ENCODE results near the gene RPRD2. TPM values are rescaled to one million over a fixed set of nuclear protein-coding genes. Genes with fewer than 3 reads are reported as not detected.

Gene RPRD2
- polyA plus RNA-seq, 1 donor (not counting 4 experiments of a cell fraction or from before 2014, with no cell fraction given) = 9.1 TPM

DNA sequence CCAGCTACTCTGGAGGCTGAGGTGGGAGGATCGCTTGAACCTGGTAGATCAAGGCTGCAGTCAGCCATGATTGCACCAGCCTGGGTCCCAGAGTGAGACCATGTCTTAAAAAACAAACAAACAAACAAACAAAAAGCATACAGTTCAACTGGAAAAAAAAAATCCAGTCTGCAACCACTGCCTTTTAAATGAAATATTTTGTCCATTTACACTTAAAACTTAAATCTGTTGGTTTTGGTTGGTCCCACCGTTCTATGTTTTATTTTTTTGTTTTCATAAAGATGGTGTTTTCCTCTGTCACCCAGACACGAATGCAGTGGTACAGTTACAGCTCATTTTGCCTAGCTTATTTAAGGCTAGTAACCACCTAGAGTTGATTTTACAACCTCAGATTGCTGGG, 161.4 kb downstream of the RPRD2 start:
- Histone ChIP-seq H4K20me1 (ENCODE audit: control insufficient read depth, extremely low read depth, insufficient read depth, low read length) (no peaks in the 10 kb centered on the region), H3K9ac (ENCODE audit: control insufficient read depth, extremely low read depth, insufficient read depth, low read length) (no peak overlapping the region), H3K36me3 (ENCODE audit: control insufficient read depth in 2 of 2, extremely low read depth in 1 of 2, insufficient read depth in 2 of 2, low read length in 2 of 2) (no peaks in the 10 kb centered on the region), H3K4me3 (ENCODE audit: control insufficient read depth in 2 of 3, extremely low read depth in 1 of 3, insufficient read depth in 2 of 3, low read depth in 1 of 3, low read length in 3 of 3) (no peak overlapping the region), H3K4me2 (ENCODE audit: control insufficient read depth, extremely low read depth, insufficient read depth, low read depth, low read length) (no peak overlapping the region), H2AFZ (ENCODE audit: control insufficient read depth, low read length) (no peak overlapping the region), H3K27ac (ENCODE audit: control insufficient read depth, insufficient read depth, low read length) (no peak overlapping the region), H3K9me1 (ENCODE audit: control insufficient read depth, extremely low read depth, insufficient read depth, low read length) (no peaks in the 10 kb centered on the region), H3K27me3 (ENCODE audit: control insufficient read depth, extremely low read depth, insufficient read depth, low read length) (no peaks in the 10 kb centered on the region), H3K79me2 (ENCODE audit: control insufficient read depth, insufficient read depth, low read length) (no peaks in the 10 kb centered on the region), H3K9me3 (ENCODE audit: control insufficient read depth, low read depth, low read length) (no peaks in the 10 kb centered on the region), H3K4me1 (ENCODE audit: control insufficient read depth, extremely low read depth, insufficient read depth, low read length) (peaks cover 17% of the 10 kb centered on the region)
- FAIRE-seq (no peak), DNase-seq (ENCODE audit: low read depth, low spot score) (no peak)
- dilution Hi-C loops (cut with MboI; ENCODE audit: extremely low pct_ligation_motif_present, low sequenced_read_pairs) = no loop called here
- no peak for TF ChIP-seq EZH2 (IDR thresholded peaks at IDR 0.05; ENCODE audit: low read length)
- TF ChIP-seq, protein P1, sequence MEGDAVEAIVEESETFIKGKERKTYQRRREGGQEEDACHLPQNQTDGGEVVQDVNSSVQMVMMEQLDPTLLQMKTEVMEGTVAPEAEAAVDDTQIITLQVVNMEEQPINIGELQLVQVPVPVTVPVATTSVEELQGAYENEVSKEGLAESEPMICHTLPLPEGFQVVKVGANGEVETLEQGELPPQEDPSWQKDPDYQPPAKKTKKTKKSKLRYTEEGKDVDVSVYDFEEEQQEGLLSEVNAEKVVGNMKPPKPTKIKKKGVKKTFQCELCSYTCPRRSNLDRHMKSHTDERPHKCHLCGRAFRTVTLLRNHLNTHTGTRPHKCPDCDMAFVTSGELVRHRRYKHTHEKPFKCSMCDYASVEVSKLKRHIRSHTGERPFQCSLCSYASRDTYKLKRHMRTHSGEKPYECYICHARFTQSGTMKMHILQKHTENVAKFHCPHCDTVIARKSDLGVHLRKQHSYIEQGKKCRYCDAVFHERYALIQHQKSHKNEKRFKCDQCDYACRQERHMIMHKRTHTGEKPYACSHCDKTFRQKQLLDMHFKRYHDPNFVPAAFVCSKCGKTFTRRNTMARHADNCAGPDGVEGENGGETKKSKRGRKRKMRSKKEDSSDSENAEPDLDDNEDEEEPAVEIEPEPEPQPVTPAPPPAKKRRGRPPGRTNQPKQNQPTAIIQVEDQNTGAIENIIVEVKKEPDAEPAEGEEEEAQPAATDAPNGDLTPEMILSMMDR (optimal IDR thresholded peaks at IDR 0.05 in 1 of 3, IDR thresholded peaks at IDR 0.05 in 1 of 3, conservative IDR thresholded peaks at IDR 0.05 in 1 of 3; ENCODE audit: extremely low read depth in 1 of 3, insufficient read depth in 2 of 3, low read length in 3 of 3) = no peak

Other genes with a start within 250 kb of the RPRD2 start
- 2.2 to 3.3 TPM (median 2.7 TPM) in 3 replicates for gene PLEKHO1, start 214.2 kb upstream of the RPRD2 start, polyA plus RNA-seq
- 6.1 to 18.9 TPM (median 9.2 TPM) in 3 replicates for gene ANP32E, start 128.0 kb upstream of the RPRD2 start, polyA plus RNA-seq
- 0.24 to 0.59 TPM (median 0.28 TPM) in 3 replicates for gene CA14, start 106.4 kb upstream of the RPRD2 start, polyA plus RNA-seq
- 149 to 174 TPM (median 151 TPM) in 3 replicates for gene APH1A, start 95.1 kb upstream of the RPRD2 start, polyA plus RNA-seq
- 0.94 to 2.0 TPM (median 1.4 TPM) in 3 replicates for gene C1orf54, start 91.4 kb upstream of the RPRD2 start, polyA plus RNA-seq
- gene CIART, start 81.6 kb upstream of the RPRD2 start, polyA plus RNA-seq = 14.5 to 15.6 TPM (median 15.0 TPM) in 3 replicates
- gene MRPS21, start 70.3 kb upstream of the RPRD2 start, polyA plus RNA-seq = 82.5 to 159 TPM (median 149 TPM) in 3 replicates
- gene PRPF3, start 42.6 kb upstream of the RPRD2 start, polyA plus RNA-seq = 26.6 to 37.1 TPM (median 28.9 TPM) in 3 replicates
- 26.6 to 37.5 TPM (median 28.4 TPM) in 3 replicates for gene TARS2, start 123.3 kb downstream of the RPRD2 start, polyA plus RNA-seq
- 23.6 to 63.8 TPM (median 26.3 TPM) in 3 replicates for gene ECM1, start 144.0 kb downstream of the RPRD2 start, polyA plus RNA-seq
- 0.12 to 0.13 TPM in 2 of 3 replicates, not detected in the other for gene FALEC, start 151.6 kb downstream of the RPRD2 start, polyA plus RNA-seq
- gene ADAMTSL4, start 185.3 kb downstream of the RPRD2 start, polyA plus RNA-seq = 7.0 to 22.8 TPM (median 7.0 TPM) in 3 replicates
- 105 to 237 TPM (median 156 TPM) in 3 replicates for gene MCL1, start 215.5 kb downstream of the RPRD2 start, polyA plus RNA-seq

Data from keratinocyte (primary cell).